ENCODE results near the gene RNF220.

RNF220 gene

GRCh38 chr1:44676484-44677200, 271.6 kb downstream of the RNF220 start:
- H3K27ac ChIP-seq (ENCODE audit: extremely low read depth, low read depth, low read length) = no peak overlapping the region

DNA sequence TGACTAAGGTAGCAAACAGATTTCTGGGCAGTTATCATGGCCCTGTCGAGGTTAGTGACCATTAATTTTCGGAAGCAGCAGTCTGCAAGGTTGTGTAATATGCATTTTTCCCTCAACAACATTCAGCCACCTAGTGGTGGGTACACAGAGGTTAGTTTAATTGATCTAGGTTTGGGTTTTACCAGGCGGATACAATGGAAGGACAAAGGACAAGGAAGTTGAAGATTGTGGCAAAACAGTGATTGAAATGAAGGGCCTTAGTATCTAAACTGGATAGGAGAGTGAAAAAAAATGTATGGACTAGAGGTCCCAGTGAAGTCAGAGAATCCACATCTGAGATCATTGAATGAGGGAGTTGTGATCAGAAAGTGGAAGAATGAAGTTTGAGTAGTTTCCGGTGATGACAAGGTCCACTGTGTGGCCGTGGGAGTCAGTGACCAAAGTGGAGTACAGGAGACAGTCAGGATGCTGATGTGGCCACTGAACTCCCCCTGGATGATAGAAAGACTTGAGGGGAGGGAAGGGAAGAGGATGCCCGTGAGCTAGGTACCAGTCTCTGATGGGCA, 272.2 kb downstream of the RNF220 start:
- H3K36me3 ChIP-seq (ENCODE audit: control insufficient read depth in 2 of 2, insufficient read depth in 1 of 2, low read length in 2 of 2) = no peaks in the 10 kb centered on the region
- peaks cover 3% of the 10 kb centered on the region; the same call in 1 of the 2 replicates for H3K4me1 ChIP-seq (ENCODE audit: control insufficient read depth, insufficient read depth, low read length)
- no peak overlapping the region for H3K27ac ChIP-seq (ENCODE audit: extremely low read depth, low read depth, low read length)
- H3K9me3 ChIP-seq (ENCODE audit: control insufficient read depth, insufficient read depth, low read depth, low read length) = no peaks in the 10 kb centered on the region
- POLR2A ChIA-PET = interaction anchor here (1.3 kb wide), 1 partner anchor 44 kb away, joined by 5 read pairs; no protein-coding TSS in a partner anchor
- no peak overlapping the region for H3K4me3 ChIP-seq (ENCODE audit: low read depth, low read length)
- CTCF ChIA-PET = interaction anchor here (0.7 to 1.7 kb wide), 5 partner anchors 10 to 69 kb away, joined by 3 to 8 read pairs (median 3); no protein-coding TSS in a partner anchor
- TF ChIP-seq, protein P1, sequence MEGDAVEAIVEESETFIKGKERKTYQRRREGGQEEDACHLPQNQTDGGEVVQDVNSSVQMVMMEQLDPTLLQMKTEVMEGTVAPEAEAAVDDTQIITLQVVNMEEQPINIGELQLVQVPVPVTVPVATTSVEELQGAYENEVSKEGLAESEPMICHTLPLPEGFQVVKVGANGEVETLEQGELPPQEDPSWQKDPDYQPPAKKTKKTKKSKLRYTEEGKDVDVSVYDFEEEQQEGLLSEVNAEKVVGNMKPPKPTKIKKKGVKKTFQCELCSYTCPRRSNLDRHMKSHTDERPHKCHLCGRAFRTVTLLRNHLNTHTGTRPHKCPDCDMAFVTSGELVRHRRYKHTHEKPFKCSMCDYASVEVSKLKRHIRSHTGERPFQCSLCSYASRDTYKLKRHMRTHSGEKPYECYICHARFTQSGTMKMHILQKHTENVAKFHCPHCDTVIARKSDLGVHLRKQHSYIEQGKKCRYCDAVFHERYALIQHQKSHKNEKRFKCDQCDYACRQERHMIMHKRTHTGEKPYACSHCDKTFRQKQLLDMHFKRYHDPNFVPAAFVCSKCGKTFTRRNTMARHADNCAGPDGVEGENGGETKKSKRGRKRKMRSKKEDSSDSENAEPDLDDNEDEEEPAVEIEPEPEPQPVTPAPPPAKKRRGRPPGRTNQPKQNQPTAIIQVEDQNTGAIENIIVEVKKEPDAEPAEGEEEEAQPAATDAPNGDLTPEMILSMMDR (tag by site-specific recombination; IDR thresholded peaks at IDR 0.05) = peak; percentile 21; the same call in 1 of the 2 replicates
- TF ChIP-seq ZNF335 (tag by site-specific recombination; conservative IDR thresholded peaks at IDR 0.05) = 0 out of 2 replicates have a peak, but pooled peaks have one; percentile 9
- TF ChIP-seq SCRT1 (tag by site-specific recombination; IDR thresholded peaks at IDR 0.05; ENCODE audit: borderline replicate concordance) = no peak
- TF ChIP-seq ZNF624 (tag by site-specific recombination; IDR thresholded peaks at IDR 0.05) = no peak
- TF ChIP-seq TRIM28 (IDR thresholded peaks at IDR 0.05; ENCODE audit: borderline replicate concordance, low read length) = 0 out of 2 replicates have a peak, but pooled peaks have one; percentile 69
- TF ChIP-seq ZBTB11 (tag by site-specific recombination; conservative IDR thresholded peaks at IDR 0.05; ENCODE audit: low read depth) = no peak
- TF ChIP-seq ZNF433 (tag by site-specific recombination; IDR thresholded peaks at IDR 0.05; ENCODE audit: low read depth) = no peak

More at GRCh38 chr1:44676484-44677200, 271.6 kb downstream of the RNF220 start:
- Histone ChIP-seq H3K36me3 (ENCODE audit: control insufficient read depth in 2 of 2, insufficient read depth in 1 of 2, low read length in 2 of 2) (no peaks in the 10 kb centered on the region), H3K4me1 (ENCODE audit: control insufficient read depth, insufficient read depth, low read length) (peaks cover 3% of the 10 kb centered on the region; the same call in 1 of the 2 replicates), H3K4me3 (ENCODE audit: low read depth, low read length) (no peak overlapping the region), H3K9me3 (ENCODE audit: control insufficient read depth, insufficient read depth, low read depth, low read length) (no peaks in the 10 kb centered on the region)
- POLR2A ChIA-PET = interaction anchor here (0.6 to 1.3 kb wide), 2 partner anchors 45 to 678 kb away, joined by 3 to 5 read pairs; no protein-coding TSS in a partner anchor
- TF ChIP-seq ZNF548 (tag by site-specific recombination; IDR thresholded peaks at IDR 0.05) (no peak), SP2 (tag by site-specific recombination; IDR thresholded peaks at IDR 0.05) (no peak), ZNF335 (tag by site-specific recombination; conservative IDR thresholded peaks at IDR 0.05) (0 out of 2 replicates have a peak, but pooled peaks have one; percentile 20), ZBTB44 (tag by site-specific recombination; IDR thresholded peaks at IDR 0.05) (no peak)
- CTCF ChIA-PET = interaction anchor here (0.6 to 1.7 kb wide), 9 partner anchors 11 to 1442 kb away, joined by 3 to 8 read pairs (median 4); no protein-coding TSS in a partner anchor

DNA sequence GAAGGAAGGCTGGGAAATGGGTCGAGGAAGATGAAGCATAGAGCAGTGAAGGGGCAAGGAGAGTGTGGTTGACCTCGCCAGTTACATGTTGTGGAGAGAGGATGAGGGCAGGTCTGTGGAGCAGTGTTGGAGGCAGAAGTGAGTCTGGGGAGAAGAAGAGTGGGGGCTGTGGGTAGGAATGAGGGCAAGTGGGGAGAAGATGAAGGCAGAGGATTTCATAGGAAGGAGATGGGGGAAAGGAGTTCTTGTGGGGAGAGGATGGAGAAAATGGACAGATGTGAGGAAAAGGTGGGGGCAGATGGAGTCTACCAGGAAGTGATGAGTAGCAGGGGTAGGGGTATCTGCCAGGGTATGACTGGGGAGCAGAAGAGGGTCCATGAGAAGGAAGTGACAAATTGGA, 273.1 kb downstream of the RNF220 start:
- POLR2A ChIA-PET = interaction anchor here (1.3 kb wide), 1 partner anchor 43 kb away, joined by 5 read pairs; no protein-coding TSS in a partner anchor
- Histone ChIP-seq H3K36me3 (ENCODE audit: control insufficient read depth in 2 of 2, insufficient read depth in 1 of 2, low read length in 2 of 2) (no peaks in the 10 kb centered on the region), H3K4me3 (ENCODE audit: low read depth, low read length) (no peak overlapping the region), H3K27ac (ENCODE audit: extremely low read depth, low read depth, low read length) (no peak overlapping the region), H3K9me3 (ENCODE audit: control insufficient read depth, insufficient read depth, low read depth, low read length) (no peaks in the 10 kb centered on the region), H3K4me1 (ENCODE audit: control insufficient read depth, insufficient read depth, low read length) (peaks cover 1% of the 10 kb centered on the region; the same call in 1 of the 2 replicates)
- CTCF ChIA-PET = interaction anchor here (0.6 to 1.7 kb wide), 6 partner anchors 10 to 907 kb away, joined by 3 to 8 read pairs (median 3); no protein-coding TSS in a partner anchor
- TF ChIP-seq ZSCAN16 (tag by site-specific recombination; IDR thresholded peaks at IDR 0.05) (no peak), PRDM1 (tag by site-specific recombination; IDR thresholded peaks at IDR 0.05) (peak; percentile 62), ZBTB7A (tag by site-specific recombination; IDR thresholded peaks at IDR 0.05; ENCODE audit: low read depth) (no peak)
